Neural progenitor cell (in vitro differentiated cells): ENCODE data around the gene ATXN1.

Experiments
- CTCF ChIP-seq: fragments of 200-600 bp; sonication (generic); IDR thresholded peaks from 2 replicates; pipeline ENCODE4 v1.5.1; 2017; ENCODE audit warnings: antibody characterized with exemption, mild to moderate bottlenecking
- EZH2 ChIP-seq: fragments of 200-600 bp; sonication (generic); IDR thresholded peaks from 2 replicates; pipeline ENCODE4 v1.6.1; 2017; ENCODE audit warnings: antibody characterized with exemption, mild to moderate bottlenecking, moderate library complexity

GRCh38 chr6:16547587-16547986 is 213.7 kb downstream of the ATXN1 start:
- TF ChIP-seq CTCF (no peak), EZH2 (no peak)
